NCI-H2227 treated with DMSO at 0.1 percent for 48 hours (cell line): ENCODE results near the gene GOLGA8F.
"Not testable (repeated sequence)": the region's sequence is repeated elsewhere in the genome, so short reads cannot be mapped to it uniquely, and the experiment has no call there.

ENCODE experiments used
- DNase-seq: peaks from one replicate; lab custom pipeline; 2025; lab: John Stamatoyannopoulos, UW

The GOLGA8F gene

DNA sequence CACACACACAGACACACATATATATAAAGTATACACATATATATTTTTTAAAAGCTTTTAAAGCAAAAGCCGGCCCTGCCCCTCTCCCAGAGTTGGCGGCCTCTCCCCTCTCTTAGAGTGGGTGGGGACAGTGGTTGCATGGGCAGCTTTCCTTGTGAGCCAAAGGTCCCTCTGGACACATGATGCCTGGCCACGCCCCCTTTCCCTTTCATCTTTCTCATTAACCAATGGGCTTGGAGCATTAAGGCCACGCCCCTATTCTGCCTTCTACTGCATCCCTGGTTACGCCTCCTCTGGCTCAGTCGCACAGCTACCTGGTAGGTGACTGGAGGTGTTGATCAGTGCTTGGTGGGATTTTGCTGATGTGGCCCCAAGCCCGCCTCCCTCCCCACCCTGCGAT lies at the start of gene GOLGA8F:
TSS of gene GOLGA8F (plus strand) at position 301 of the 400 bp plus-strand sequence. CDS start at position 399, 98 bp downstream.
- DNase-seq, result not testable (repeated sequence)

- not testable (repeated sequence) for DNase-seq
These were observed 20.5 kb upstream of the GOLGA8F start, which contains the start of gene GOLGA6L24 for GRCh38 chr15:28357984-28358383. Gene GOLGA6L24, minus strand, starts transcription at chr15:28358084. Its CDS starts 61 bp downstream, at chr15:28358023.

- not testable (repeated sequence) for DNase-seq
These were observed 13.0 kb upstream of the GOLGA8F start for GRCh38 chr15:28365502-28365901.

DNA sequence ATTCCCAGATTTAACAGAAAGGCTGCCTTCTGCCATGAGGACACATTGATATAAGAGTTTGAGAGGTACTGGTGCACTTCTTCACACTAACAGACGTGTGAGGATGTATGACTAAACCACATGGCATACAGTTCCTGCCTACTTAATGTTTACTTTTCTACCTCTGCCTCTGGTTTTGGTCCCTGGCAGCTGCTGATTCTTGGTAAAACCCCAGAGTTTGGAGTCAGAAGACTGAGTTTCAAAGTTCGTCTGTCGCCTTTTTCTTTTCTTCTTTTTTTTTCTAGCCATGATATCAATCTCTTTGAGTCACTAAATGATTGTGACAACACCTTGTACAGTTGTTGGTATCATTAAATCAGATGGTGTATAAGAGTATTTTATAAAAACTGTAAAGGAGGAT lies 1.6 kb downstream of the GOLGA8F start:
- DNase-seq, result not testable (repeated sequence)

DNA sequence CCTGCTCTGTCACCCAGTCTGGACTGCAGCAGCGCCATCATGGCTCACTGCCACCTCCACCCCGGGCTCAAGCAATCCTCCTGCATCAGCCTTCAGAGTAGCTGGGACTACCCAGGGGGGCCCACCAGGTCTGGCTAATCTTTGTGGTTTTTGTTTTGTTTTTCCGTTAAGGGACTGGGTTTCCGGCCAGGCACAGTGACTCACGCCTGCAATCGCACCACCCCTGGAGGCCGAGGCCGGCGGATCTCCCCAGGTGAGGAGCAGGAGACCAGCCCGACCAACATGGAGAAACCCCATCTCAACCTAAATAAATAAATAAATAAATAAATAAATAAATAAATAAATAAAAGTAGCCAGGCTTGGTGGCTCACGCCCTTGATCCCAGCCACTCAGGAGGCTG lies 17.6 kb downstream of the GOLGA8F start:
- not testable (repeated sequence) for DNase-seq

DNA sequence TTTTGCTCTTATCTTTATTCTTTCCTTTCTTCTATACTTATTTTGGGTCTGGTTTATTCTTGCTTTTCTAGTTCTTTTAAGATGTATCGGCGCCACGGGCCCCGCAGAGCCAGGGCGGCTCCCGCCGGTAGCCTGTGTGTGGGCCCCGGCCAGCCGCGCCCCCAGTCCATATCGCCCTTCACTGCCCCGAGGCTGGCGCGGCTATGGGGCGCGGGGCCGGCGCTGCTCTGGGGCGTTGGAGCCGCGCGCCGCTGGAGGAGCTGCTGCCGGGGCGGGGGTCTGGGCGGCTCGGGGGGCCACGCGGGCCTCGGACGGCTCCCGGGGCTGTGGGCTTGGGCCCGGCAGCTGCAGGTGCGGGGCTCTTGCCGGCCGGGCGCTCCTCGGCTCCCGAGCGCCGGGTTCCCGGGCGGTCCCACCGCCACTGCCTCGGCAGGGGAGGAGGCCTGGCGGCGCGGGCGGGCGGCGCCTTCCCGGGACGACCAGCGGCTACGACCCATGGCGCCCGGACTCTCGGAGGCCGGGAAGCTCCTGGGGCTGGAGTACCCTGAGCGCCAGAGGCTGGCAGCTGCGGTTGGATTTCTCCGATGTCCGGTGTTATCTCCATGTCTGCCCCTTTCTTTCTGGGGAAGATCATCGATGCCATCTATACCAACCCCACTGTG lies 24.4 kb downstream of the GOLGA8F start:
- not testable (repeated sequence) for DNase-seq

GRCh38 chr15:28420470-28420869 lies 42.0 kb downstream of the GOLGA8F start:
- not testable (repeated sequence) for DNase-seq

- not testable (repeated sequence) for DNase-seq
These were observed 57.1 kb downstream of the GOLGA8F start for GRCh38 chr15:28435594-28435993.
